ENCODE measurements around the gene CDHR1.

Gene CDHR1

GRCh38 chr10:84156768-84157167 is 37.6 kb upstream of the CDHR1 start:
- no peak overlapping the region for H3K4me3 ChIP-seq (ENCODE audit: low read depth, low read length)
- no peak for DNase-seq (ENCODE audit: low read depth)
- no peak for TF ChIP-seq CTCF (conservative IDR thresholded peaks at IDR 0.05; ENCODE audit: low read depth, low read length)

GRCh38 chr10:84158061-84158460 is 36.3 kb upstream of the CDHR1 start:
- TF ChIP-seq CTCF (conservative IDR thresholded peaks at IDR 0.05; ENCODE audit: low read depth, low read length), result no peak
- no peak overlapping the region for H3K4me3 ChIP-seq (ENCODE audit: low read depth, low read length)
- DNase-seq (ENCODE audit: low read depth), result no peak

- no peak for DNase-seq (ENCODE audit: low read depth)
- no peak for TF ChIP-seq CTCF (conservative IDR thresholded peaks at IDR 0.05; ENCODE audit: low read depth, low read length)
- no peak overlapping the region for H3K4me3 ChIP-seq (ENCODE audit: low read depth, low read length)
Measured at GRCh38 chr10:84158550-84158949, 35.8 kb upstream of the CDHR1 start.

GRCh38 chr10:84159076-84159685 is 35.2 kb upstream of the CDHR1 start:
- no peak overlapping the region for H3K4me3 ChIP-seq (ENCODE audit: low read depth, low read length)
- no peak for TF ChIP-seq CTCF (conservative IDR thresholded peaks at IDR 0.05; ENCODE audit: low read depth, low read length)
- no peak for DNase-seq (ENCODE audit: low read depth)

- DNase-seq (ENCODE audit: low read depth), result no peak
- TF ChIP-seq CTCF (conservative IDR thresholded peaks at IDR 0.05; ENCODE audit: low read depth, low read length), result no peak
- no peak overlapping the region for H3K4me3 ChIP-seq (ENCODE audit: low read depth, low read length)
Measured at GRCh38 chr10:84160663-84161362, 33.5 kb upstream of the CDHR1 start.

GRCh38 chr10:84163996-84164395 is 30.3 kb upstream of the CDHR1 start:
- no peak for DNase-seq (ENCODE audit: low read depth)
- no peak overlapping the region for H3K4me3 ChIP-seq (ENCODE audit: low read depth, low read length)
- TF ChIP-seq CTCF (conservative IDR thresholded peaks at IDR 0.05; ENCODE audit: low read depth, low read length), result no peak

GRCh38 chr10:84164442-84164841 is 29.9 kb upstream of the CDHR1 start:
- no peak for TF ChIP-seq CTCF (conservative IDR thresholded peaks at IDR 0.05; ENCODE audit: low read depth, low read length)
- H3K4me3 ChIP-seq (ENCODE audit: low read depth, low read length), result no peak overlapping the region
- DNase-seq (ENCODE audit: low read depth), result no peak

Measured in choroid plexus epithelial cell (primary cell).